KBM-7 (cell line): ENCODE data around the gene ZFAND3.

Experiments used
- DNase-seq: peaks from one replicate; pipeline ENCODE4 v3.0.0-alpha.2; 2015
- in situ Hi-C: fragments of 300-500 bp; cut with MboI; formaldehyde crosslinking; loops from 2 replicates; pipeline ENCODE4 v1.14.3; 2020; ENCODE audit warnings: low sequenced_read_pairs, low pct_unique_long_range_greater_than_20kb, mixed read lengths

The ZFAND3 gene

GRCh38 chr6:38088010-38088409, 268.5 kb downstream of the ZFAND3 start:
- no peak for DNase-seq
- in situ Hi-C loops, result no loop called here

- no peak for DNase-seq
- in situ Hi-C loops, result no loop called here
Measured at GRCh38 chr6:38088829-38089228, 269.3 kb downstream of the ZFAND3 start.

- DNase-seq, result no peak
- in situ Hi-C loops, result no loop called here
Measured at GRCh38 chr6:38091613-38092012, 272.1 kb downstream of the ZFAND3 start.

DNA sequence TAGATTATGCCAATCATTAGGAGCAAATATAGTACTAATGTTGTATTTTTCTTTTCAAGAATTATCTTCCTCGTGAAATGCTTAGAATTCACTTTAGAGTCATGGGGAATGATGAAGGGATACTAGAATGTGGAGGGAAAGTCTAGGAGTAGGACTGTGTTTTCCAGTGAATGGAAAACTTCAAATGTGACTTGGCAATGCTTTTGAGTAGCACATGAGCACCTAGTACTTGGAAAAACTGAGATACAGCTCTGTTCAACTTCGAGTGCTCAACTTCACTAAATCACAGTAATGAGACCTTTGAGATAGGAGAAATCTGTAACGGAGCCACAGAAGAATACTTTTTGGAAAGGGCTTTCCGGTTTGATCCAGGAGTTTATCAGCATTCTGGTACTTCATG, 272.9 kb downstream of the ZFAND3 start:
- in situ Hi-C loops, result no loop called here

DNA sequence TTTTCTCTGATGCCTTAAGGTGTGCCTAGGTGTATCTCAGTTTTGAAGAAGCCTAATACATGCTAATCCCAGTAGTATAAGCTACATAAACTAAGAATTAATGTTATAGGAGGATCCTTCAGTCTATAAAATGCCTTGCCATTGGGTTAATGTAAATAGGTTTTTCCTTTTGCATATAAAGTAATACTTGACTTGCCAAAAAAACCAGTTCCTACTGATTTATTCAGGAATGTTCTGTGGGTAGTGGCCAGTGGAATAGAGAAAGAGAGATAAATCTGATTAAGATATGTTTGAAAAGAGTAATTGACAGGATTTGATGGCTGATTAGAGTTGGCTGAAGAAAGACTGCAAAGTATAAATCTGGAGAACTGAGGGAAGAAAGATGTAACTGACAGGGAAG, 273.4 kb downstream of the ZFAND3 start:
- no peak for DNase-seq
- in situ Hi-C loops, result no loop called here

More for the DNA sequence above, 272.9 kb downstream of the ZFAND3 start:
- no peak for DNase-seq

GRCh38 chr6:38095054-38095453, 275.5 kb downstream of the ZFAND3 start:
- DNase-seq, result no peak
- in situ Hi-C loops, result no loop called here

DNA sequence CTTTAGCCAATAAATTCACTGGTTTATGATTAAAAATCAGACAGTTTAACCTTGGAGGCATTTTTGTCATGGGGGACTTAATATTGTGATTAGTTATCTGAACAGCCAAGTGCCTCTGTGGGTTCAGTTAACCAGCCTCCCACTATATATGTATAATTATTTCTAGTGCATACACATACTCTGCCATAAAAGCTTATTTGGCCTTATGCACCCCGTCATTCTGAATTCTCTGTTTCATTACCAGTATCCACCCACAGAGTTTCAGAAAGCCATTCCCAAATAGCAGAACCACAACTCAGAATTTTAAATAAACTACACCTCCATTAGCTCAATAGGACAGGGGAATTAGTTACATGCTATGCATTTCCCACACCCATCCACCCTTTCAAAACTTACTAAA, 279.7 kb downstream of the ZFAND3 start:
- in situ Hi-C loops, result no loop called here
- no peak for DNase-seq

DNA sequence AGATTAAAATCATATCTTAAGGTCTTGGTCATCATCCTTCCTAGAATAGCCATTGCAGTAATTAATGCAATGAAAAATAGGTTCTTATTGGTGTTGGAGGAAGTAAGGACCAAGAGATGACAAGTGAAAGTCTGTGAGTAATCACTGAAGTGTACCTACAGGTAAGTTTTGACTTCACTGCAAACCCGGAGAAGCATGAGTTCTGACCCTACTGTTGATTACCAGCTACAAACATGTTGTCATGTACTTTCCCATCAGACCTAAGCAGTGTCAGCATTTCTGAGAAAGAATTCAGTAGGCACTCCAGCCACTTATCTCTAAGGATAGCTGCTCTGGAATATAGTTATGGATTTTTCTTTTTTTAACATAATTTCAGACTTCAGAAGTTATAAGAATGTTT, 280.9 kb downstream of the ZFAND3 start:
- no peak for DNase-seq
- in situ Hi-C loops, result no loop called here

GRCh38 chr6:38103921-38104320, 284.4 kb downstream of the ZFAND3 start:
- in situ Hi-C loops, result no loop called here
- no peak for DNase-seq

GRCh38 chr6:38105066-38105465, 285.5 kb downstream of the ZFAND3 start:
- DNase-seq, result no peak
- in situ Hi-C loops, result no loop called here

- no peak for DNase-seq
Measured at GRCh38 chr6:38107073-38107472, 287.5 kb downstream of the ZFAND3 start.

DNA sequence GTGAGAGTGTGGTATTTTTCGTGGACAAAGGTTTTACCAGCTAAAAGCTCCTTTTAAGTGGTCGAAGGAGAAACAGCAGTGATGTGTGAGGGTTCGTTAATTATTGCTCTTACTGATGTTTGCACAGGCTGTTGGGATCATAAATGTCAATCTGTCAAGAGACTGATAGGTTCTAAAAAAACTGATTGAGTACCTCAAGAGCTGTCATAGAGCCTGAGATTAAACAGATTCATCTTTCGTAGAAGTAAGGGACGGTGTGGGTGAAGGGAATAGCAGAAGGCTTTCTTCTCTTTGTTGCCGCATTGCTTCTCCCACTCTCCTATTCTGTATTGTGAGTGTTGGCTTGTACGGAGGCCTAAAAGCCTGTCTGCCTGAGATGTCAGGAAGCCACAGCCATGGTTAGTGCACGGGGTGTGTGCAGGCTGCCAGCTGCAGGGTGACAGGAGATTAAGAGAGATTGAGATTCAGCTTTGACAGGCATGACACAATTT, 291.0 kb downstream of the ZFAND3 start:
- no peak for DNase-seq
- in situ Hi-C loops, result no loop called here

More at GRCh38 chr6:38107073-38107472, 287.5 kb downstream of the ZFAND3 start:
- in situ Hi-C loops, result no loop called here

DNA sequence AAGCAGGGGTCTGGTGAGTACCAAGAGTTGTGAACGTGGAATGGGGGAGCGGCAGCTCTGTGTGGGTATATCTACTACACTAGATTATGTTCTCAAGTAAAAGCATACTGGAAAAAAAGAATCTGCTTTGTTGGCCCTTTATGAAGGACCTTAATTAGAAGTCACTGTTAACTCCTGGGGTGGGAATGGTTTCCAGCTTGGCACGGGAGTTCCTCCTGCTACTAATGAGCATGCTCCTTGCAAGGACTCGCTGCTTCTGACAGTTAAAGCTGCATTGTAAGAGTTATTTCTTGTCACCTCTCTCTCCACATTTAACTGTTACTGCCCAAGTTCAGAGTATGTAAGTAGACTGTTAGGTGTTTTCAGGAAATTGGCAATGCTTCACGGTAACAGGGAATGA, 292.7 kb downstream of the ZFAND3 start:
- DNase-seq, result no peak
- in situ Hi-C loops, result no loop called here

- in situ Hi-C loops, result no loop called here
- no peak for DNase-seq
Measured at GRCh38 chr6:38113825-38114576, 294.5 kb downstream of the ZFAND3 start.

DNA sequence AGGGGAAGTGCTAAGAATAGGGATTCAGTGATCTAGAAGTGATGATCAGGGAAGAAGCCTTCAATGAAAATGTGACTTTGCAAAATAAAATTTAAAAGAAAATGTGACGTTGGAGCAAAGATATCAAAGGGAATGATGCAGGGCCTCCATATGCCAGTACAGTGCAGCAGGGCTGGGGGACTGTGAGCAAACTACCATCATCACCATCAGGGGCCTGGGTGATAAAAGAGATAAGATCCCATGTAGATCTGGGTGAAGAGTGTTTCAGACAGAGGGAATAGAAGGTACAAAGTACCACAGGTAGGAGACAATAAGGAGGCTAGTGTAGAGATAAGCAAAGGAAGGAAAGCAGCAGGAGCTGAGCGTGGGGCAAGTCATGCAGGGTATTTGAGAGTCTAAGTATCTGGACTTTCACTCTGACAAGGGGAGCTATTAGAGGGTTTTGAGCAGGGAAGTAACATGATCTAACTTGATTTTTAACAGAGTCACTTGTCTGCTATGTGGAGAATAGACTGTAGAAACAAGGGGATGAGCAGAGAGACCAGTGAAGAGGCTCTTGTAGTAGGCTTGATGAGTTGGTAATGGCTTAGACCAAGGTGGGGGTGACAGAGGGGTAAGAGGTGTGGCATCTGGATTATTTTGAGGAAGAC, 295.6 kb downstream of the ZFAND3 start:
- in situ Hi-C loops, result no loop called here
- no peak for DNase-seq

- DNase-seq, result no peak
- in situ Hi-C loops, result no loop called here
Measured at GRCh38 chr6:38115626-38116008, 296.1 kb downstream of the ZFAND3 start.

DNA sequence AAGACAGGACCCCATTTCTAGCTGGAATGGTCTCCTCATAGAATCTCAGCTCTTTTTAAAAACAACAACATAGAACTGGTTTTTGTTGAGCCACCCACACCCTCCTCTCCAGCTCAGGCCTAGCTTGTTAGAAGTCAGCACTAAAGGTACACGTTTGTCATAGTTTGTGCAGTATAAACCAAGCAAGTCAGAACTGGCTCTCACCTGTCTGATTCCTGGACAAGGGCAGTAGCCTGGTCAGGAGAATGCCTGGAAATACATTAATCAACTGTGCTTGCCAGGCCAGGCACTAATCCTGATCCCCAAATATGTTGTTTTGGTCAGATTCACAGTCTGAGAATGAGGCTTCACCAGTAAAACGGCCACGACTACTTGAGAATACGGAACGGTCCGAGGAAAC, 296.7 kb downstream of the ZFAND3 start:
- DNase-seq, result no peak
- in situ Hi-C loops, result no loop called here

DNA sequence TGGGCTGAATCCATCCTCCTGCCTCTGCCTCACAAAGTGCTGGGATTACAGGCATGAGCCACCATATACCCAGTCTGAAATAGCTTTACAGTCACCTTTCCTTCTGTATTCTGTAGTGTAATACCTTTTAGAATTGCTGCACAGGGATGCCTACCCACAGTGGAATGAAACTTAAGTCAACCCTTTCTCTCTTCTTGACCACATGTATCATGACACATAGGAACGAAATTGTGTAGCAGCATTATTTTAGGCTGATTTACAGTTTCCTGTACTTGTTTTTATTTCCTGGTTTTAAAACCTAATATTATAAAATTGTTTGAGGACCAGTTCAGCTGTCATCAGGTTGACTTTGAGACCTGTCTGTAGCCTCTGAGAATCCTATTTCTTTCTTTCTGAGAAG, 297.8 kb downstream of the ZFAND3 start:
- in situ Hi-C loops, result no loop called here
- no peak for DNase-seq

DNA sequence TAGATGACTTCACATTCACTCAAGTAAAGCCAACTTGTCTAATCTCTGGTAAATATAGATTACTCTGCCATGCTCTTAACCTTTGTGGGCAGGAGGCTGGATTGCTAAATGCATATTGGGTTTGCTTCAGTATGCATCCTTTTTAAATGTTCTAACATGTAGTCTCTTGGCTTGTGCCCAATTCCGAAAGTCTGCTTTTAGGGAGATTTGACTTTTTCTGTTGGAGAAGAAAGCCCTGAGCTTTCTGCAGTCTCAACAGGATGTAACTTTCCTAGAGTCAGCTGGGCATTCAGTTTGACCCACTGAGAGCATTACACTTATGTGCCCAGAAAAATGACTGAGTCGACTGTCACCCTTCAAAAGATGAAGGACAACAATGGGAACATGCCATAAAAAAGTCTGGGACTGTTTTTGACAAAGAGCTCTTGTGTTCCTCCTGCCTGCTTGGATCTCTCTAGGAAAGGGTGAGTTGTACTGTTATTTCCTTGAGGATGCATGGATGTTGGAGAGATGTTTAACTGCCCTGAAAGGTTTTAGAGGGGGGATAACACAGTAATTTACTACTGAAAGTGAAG, 299.4 kb downstream of the ZFAND3 start:
- no peak for DNase-seq
- in situ Hi-C loops, result no loop called here

- DNase-seq, result no peak
- in situ Hi-C loops, result no loop called here
Measured at GRCh38 chr6:38119516-38119915, 300.0 kb downstream of the ZFAND3 start.
